A549 (cell line): Measurements from ENCODE around the gene PDF.

ENCODE experiments used
- MAZ ChIP-seq: fragments of 150-350 bp; IDR thresholded peaks from 2 replicates; pipeline ENCODE4 v1.6.1; 2014; ENCODE audit warnings: antibody characterized with exemption, low read depth, low read length, borderline replicate concordance
- TP53 ChIP-seq: fragments of 250-450 bp; sonication (Bioruptor Pico); IDR thresholded peaks from 2 replicates; pipeline ENCODE4 v1.5.0; 2021; ENCODE audit warnings: mild to moderate bottlenecking, moderate library complexity
- TF ChIP-seq, protein P1 (sequence below): fragments of >200 bp; sonication (Bioruptor Twin); formaldehyde crosslinking; IDR thresholded peaks from 3 replicates; pipeline ENCODE4 v1.5.1; 2016
- TF ChIP-seq, protein P2 (sequence below): fragments of 200-600 bp; sonication (generic); IDR thresholded peaks from 2 replicates; pipeline ENCODE4 v1.6.1; 2016; ENCODE audit warnings: antibody characterized with exemption, mild to moderate bottlenecking, moderate library complexity
- TF ChIP-seq, protein P3 (sequence below): IDR thresholded peaks from 2 replicates; pipeline ENCODE4 v1.6.1; 2012

DNA sequence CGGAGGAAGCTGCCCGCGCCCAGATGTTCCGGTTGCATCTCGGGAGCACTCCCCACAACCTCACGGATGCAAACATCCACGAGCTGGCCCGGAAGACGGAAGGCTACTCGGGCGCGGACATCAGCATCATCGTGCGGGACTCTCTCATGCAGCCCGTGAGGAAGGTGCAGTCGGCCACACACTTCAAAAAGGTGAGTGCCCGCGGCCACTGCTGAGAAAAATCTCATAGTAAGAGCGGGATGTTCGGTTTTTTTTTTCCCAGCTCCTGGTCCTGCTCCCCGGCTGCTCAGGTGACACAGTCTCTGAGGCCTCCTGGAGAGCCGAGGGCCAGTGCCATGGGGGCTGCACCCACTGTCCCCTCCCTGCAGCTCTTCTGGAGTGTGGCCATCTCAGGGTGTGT, 9.3 kb downstream of the PDF start:
- TF ChIP-seq, protein P1, sequence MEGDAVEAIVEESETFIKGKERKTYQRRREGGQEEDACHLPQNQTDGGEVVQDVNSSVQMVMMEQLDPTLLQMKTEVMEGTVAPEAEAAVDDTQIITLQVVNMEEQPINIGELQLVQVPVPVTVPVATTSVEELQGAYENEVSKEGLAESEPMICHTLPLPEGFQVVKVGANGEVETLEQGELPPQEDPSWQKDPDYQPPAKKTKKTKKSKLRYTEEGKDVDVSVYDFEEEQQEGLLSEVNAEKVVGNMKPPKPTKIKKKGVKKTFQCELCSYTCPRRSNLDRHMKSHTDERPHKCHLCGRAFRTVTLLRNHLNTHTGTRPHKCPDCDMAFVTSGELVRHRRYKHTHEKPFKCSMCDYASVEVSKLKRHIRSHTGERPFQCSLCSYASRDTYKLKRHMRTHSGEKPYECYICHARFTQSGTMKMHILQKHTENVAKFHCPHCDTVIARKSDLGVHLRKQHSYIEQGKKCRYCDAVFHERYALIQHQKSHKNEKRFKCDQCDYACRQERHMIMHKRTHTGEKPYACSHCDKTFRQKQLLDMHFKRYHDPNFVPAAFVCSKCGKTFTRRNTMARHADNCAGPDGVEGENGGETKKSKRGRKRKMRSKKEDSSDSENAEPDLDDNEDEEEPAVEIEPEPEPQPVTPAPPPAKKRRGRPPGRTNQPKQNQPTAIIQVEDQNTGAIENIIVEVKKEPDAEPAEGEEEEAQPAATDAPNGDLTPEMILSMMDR = no peak
- TF ChIP-seq, protein P2, sequence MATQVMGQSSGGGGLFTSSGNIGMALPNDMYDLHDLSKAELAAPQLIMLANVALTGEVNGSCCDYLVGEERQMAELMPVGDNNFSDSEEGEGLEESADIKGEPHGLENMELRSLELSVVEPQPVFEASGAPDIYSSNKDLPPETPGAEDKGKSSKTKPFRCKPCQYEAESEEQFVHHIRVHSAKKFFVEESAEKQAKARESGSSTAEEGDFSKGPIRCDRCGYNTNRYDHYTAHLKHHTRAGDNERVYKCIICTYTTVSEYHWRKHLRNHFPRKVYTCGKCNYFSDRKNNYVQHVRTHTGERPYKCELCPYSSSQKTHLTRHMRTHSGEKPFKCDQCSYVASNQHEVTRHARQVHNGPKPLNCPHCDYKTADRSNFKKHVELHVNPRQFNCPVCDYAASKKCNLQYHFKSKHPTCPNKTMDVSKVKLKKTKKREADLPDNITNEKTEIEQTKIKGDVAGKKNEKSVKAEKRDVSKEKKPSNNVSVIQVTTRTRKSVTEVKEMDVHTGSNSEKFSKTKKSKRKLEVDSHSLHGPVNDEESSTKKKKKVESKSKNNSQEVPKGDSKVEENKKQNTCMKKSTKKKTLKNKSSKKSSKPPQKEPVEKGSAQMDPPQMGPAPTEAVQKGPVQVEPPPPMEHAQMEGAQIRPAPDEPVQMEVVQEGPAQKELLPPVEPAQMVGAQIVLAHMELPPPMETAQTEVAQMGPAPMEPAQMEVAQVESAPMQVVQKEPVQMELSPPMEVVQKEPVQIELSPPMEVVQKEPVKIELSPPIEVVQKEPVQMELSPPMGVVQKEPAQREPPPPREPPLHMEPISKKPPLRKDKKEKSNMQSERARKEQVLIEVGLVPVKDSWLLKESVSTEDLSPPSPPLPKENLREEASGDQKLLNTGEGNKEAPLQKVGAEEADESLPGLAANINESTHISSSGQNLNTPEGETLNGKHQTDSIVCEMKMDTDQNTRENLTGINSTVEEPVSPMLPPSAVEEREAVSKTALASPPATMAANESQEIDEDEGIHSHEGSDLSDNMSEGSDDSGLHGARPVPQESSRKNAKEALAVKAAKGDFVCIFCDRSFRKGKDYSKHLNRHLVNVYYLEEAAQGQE = no peak
- TF ChIP-seq TP53 (CRISPR knock-in tag) (no peak), MAZ (no peak)
- TF ChIP-seq, protein P3, sequence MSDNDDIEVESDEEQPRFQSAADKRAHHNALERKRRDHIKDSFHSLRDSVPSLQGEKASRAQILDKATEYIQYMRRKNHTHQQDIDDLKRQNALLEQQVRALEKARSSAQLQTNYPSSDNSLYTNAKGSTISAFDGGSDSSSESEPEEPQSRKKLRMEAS = no peak
